WTC11 (cell line): ENCODE results near the gene CNTNAP2.

Experiments used
- ATF2 ChIP-seq: sonication (generic); formaldehyde crosslinking; IDR thresholded peaks from 2 replicates; pipeline ENCODE4 v1.8.1; 2022; ENCODE audit warnings: low read depth, missing genetic modification reagents, borderline replicate concordance
- IRF2 ChIP-seq: sonication (generic); formaldehyde crosslinking; IDR thresholded peaks from 2 replicates; pipeline ENCODE4 v1.8.0; 2022; ENCODE audit warnings: low read depth, missing genetic modification reagents, borderline replicate concordance
- TF ChIP-seq, protein P1 (sequence below): sonication (generic); formaldehyde crosslinking; IDR thresholded peaks from 2 replicates; pipeline ENCODE4 v1.8.1; 2022; ENCODE audit warnings: low read depth, mild to moderate bottlenecking, moderate library complexity, missing genetic modification reagents, borderline replicate concordance
- TF ChIP-seq, protein P2 (sequence below): fragments of 200-600 bp; IDR thresholded peaks from 2 replicates; pipeline ENCODE4 v1.8.0; 2022; ENCODE audit warnings: antibody characterized with exemption

GRCh38 chr7:147833557-147833956 is 1717.0 kb downstream of the CNTNAP2 start:
- TF ChIP-seq, protein P1, sequence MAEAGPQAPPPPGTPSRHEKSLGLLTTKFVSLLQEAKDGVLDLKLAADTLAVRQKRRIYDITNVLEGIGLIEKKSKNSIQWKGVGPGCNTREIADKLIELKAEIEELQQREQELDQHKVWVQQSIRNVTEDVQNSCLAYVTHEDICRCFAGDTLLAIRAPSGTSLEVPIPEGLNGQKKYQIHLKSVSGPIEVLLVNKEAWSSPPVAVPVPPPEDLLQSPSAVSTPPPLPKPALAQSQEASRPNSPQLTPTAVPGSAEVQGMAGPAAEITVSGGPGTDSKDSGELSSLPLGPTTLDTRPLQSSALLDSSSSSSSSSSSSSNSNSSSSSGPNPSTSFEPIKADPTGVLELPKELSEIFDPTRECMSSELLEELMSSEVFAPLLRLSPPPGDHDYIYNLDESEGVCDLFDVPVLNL (CRISPR knock-in tag) = no peak
- TF ChIP-seq, protein P2, sequence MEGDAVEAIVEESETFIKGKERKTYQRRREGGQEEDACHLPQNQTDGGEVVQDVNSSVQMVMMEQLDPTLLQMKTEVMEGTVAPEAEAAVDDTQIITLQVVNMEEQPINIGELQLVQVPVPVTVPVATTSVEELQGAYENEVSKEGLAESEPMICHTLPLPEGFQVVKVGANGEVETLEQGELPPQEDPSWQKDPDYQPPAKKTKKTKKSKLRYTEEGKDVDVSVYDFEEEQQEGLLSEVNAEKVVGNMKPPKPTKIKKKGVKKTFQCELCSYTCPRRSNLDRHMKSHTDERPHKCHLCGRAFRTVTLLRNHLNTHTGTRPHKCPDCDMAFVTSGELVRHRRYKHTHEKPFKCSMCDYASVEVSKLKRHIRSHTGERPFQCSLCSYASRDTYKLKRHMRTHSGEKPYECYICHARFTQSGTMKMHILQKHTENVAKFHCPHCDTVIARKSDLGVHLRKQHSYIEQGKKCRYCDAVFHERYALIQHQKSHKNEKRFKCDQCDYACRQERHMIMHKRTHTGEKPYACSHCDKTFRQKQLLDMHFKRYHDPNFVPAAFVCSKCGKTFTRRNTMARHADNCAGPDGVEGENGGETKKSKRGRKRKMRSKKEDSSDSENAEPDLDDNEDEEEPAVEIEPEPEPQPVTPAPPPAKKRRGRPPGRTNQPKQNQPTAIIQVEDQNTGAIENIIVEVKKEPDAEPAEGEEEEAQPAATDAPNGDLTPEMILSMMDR = no peak
- TF ChIP-seq ATF2 (CRISPR knock-in tag) = no peak
- no peak for TF ChIP-seq IRF2 (CRISPR knock-in tag)
